DND-41 (cell line): ENCODE data around the gene PKHD1.

Experiments
- EZH2 ChIP-seq: IDR thresholded peaks from 3 replicates; pipeline ENCODE4 v1.6.1; 2012; ENCODE audit warnings: borderline replicate concordance, low read depth, mild to moderate bottlenecking, moderate library complexity, low read length, inconsistent platforms; ENCODE audit not compliant: severe bottlenecking
- TF ChIP-seq, protein P1 (sequence below): IDR thresholded peaks from 2 replicates; pipeline ENCODE4 v1.5.1; 2012; ENCODE audit warnings: borderline replicate concordance, low read length, moderate library complexity, mild to moderate bottlenecking; ENCODE audit not compliant: poor library complexity, severe bottlenecking; ENCODE audit errors: extremely low read depth

DNA sequence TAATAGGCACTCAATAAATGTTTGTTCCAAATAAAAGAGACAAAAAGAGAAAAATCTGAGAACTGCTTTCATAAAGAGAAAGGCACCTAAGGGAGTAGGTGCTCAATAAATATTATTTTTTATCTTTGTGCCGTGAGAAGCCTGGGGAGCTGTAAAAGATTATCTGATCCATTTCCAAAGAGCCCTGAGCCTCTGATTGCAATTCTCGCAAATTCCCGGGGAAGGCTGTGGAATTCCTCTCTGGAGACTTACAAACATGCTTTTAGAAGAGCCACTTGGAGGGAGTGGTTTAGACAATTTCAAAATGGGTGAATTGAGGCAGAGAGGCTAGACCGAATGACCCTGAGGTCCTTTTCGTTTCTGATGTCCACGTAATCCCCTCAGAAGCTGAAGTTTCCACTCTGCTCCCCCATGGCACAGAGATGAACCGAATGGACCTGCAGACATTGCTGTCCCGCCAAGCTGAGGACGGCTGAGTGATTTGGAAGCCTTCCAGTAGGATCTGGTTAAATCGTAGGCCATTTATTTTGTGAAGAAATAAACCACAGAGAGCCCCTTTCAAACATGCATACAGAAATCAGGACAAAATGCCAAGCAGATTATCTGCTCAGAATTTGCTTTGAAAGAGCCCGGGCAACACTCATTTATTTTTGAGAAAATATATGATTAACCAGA is 77.8 kb downstream of the PKHD1 start:
- TF ChIP-seq, protein P1, sequence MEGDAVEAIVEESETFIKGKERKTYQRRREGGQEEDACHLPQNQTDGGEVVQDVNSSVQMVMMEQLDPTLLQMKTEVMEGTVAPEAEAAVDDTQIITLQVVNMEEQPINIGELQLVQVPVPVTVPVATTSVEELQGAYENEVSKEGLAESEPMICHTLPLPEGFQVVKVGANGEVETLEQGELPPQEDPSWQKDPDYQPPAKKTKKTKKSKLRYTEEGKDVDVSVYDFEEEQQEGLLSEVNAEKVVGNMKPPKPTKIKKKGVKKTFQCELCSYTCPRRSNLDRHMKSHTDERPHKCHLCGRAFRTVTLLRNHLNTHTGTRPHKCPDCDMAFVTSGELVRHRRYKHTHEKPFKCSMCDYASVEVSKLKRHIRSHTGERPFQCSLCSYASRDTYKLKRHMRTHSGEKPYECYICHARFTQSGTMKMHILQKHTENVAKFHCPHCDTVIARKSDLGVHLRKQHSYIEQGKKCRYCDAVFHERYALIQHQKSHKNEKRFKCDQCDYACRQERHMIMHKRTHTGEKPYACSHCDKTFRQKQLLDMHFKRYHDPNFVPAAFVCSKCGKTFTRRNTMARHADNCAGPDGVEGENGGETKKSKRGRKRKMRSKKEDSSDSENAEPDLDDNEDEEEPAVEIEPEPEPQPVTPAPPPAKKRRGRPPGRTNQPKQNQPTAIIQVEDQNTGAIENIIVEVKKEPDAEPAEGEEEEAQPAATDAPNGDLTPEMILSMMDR, result no peak
- no peak for TF ChIP-seq EZH2
